GM21825 (cell line): ENCODE measurements around the gene CACNB4.
"Not testable (repeated sequence)": the region's sequence is repeated elsewhere in the genome, so short reads cannot be mapped to it uniquely, and the experiment has no call there.

ENCODE experiments used
- ATAC-seq: cut with Tn5 transposase; IDR thresholded peaks from one replicate; pipeline ENCODE4 v1.9.1; 2021; ENCODE audit warnings: mild to moderate bottlenecking, moderate library complexity; ENCODE audit not compliant: unreplicated experiment

Gene CACNB4

GRCh38 chr2:151946899-151947812 lies 151.7 kb downstream of the CACNB4 start:
- peak; percentile 61 for ATAC-seq

- ATAC-seq = no peak
These were observed 152.5 kb downstream of the CACNB4 start for GRCh38 chr2:151946250-151946884.

- no peak for ATAC-seq
These were observed 153.2 kb downstream of the CACNB4 start for GRCh38 chr2:151945602-151946001.

- no peak for ATAC-seq
These were observed 153.7 kb downstream of the CACNB4 start for GRCh38 chr2:151945186-151945585.

GRCh38 chr2:151943461-151943860 lies 155.4 kb downstream of the CACNB4 start:
- no peak for ATAC-seq

GRCh38 chr2:151942540-151943205 lies 156.2 kb downstream of the CACNB4 start:
- ATAC-seq = not testable (repeated sequence)

GRCh38 chr2:151937966-151938365 lies 160.9 kb downstream of the CACNB4 start:
- no peak for ATAC-seq

GRCh38 chr2:151936626-151937025 lies 162.2 kb downstream of the CACNB4 start:
- no peak for ATAC-seq

GRCh38 chr2:151933266-151933804 lies 165.5 kb downstream of the CACNB4 start:
- ATAC-seq = no peak

GRCh38 chr2:151931756-151932155 lies 167.1 kb downstream of the CACNB4 start:
- ATAC-seq = no peak

- no peak for ATAC-seq
These were observed 167.7 kb downstream of the CACNB4 start for GRCh38 chr2:151931030-151931611.

GRCh38 chr2:151930042-151930441 lies 168.8 kb downstream of the CACNB4 start:
- ATAC-seq = no peak

GRCh38 chr2:151928380-151928779 lies 170.5 kb downstream of the CACNB4 start:
- ATAC-seq = no peak

GRCh38 chr2:151927501-151928221 lies 171.2 kb downstream of the CACNB4 start:
- ATAC-seq = no peak

GRCh38 chr2:151922845-151923666 lies 175.8 kb downstream of the CACNB4 start:
- ATAC-seq = no peak

- ATAC-seq = no peak
These were observed 179.1 kb downstream of the CACNB4 start for GRCh38 chr2:151919786-151920185.

- no peak for ATAC-seq
These were observed 180.5 kb downstream of the CACNB4 start for GRCh38 chr2:151918308-151918707.

GRCh38 chr2:151916632-151917031 lies 182.2 kb downstream of the CACNB4 start:
- ATAC-seq = no peak

GRCh38 chr2:151915629-151916025 lies 183.2 kb downstream of the CACNB4 start:
- not testable (repeated sequence) for ATAC-seq
